Measurements from ENCODE around the gene LARP4B.
A peak's percentile ranks its signal among the peaks of the same experiment; 100 is the strongest.

LARP4B gene

DNA sequence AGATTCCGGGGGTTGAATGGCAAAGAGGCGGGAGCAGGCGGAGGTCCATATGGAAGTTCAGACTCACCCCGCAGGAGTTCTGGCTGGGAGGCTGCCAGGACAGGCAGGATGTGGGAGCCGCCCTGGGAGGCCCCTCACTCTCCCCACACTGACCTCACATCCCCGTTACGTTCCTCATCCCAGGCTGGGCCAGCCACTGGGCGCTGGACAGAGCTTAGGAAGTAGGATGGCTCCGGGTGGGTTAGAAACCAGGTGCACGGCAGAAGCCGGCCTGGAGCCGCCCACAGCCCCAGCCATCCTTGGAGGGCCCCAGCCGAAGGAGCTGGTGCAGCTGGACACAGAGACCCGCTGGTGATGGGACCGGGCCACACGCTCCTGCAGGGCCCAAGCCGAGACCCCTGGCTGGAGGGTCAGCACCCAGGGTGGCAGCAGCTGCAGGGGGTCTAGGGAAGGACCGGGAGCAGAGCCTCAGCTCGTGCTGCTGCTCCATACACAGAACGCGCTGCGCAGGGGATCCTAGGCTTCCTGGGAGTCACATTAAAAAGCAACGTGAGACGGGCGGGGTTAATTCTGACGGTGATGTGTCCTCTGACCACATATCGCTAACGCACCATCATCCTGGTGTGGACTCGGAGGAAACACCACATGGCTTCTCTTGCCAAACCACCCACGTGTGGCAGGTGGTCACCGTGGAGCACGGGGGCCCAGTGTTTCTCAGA lies 143.4 kb downstream of the LARP4B start:
- TF ChIP-seq, protein P1, sequence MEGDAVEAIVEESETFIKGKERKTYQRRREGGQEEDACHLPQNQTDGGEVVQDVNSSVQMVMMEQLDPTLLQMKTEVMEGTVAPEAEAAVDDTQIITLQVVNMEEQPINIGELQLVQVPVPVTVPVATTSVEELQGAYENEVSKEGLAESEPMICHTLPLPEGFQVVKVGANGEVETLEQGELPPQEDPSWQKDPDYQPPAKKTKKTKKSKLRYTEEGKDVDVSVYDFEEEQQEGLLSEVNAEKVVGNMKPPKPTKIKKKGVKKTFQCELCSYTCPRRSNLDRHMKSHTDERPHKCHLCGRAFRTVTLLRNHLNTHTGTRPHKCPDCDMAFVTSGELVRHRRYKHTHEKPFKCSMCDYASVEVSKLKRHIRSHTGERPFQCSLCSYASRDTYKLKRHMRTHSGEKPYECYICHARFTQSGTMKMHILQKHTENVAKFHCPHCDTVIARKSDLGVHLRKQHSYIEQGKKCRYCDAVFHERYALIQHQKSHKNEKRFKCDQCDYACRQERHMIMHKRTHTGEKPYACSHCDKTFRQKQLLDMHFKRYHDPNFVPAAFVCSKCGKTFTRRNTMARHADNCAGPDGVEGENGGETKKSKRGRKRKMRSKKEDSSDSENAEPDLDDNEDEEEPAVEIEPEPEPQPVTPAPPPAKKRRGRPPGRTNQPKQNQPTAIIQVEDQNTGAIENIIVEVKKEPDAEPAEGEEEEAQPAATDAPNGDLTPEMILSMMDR (IDR thresholded peaks at IDR 0.05; ENCODE audit: unreplicated experiment in 3 of 3), result no peak
- Mint-ChIP-seq H3K36me3 (ENCODE audit: low read depth) (no peaks in the 10 kb centered on the region), H3K9me3 (no peaks in the 10 kb centered on the region), H3K27ac (peak overlapping the region in 1 of 3 experiments; percentile 41), H3K4me3 (peak overlapping the region in 1 of 3 experiments; percentile 34), H3K27me3 (ENCODE audit: low read depth) (peaks cover 17% of the 10 kb centered on the region), H3K4me1 (peaks cover 20% of the 10 kb centered on the region)

DNA sequence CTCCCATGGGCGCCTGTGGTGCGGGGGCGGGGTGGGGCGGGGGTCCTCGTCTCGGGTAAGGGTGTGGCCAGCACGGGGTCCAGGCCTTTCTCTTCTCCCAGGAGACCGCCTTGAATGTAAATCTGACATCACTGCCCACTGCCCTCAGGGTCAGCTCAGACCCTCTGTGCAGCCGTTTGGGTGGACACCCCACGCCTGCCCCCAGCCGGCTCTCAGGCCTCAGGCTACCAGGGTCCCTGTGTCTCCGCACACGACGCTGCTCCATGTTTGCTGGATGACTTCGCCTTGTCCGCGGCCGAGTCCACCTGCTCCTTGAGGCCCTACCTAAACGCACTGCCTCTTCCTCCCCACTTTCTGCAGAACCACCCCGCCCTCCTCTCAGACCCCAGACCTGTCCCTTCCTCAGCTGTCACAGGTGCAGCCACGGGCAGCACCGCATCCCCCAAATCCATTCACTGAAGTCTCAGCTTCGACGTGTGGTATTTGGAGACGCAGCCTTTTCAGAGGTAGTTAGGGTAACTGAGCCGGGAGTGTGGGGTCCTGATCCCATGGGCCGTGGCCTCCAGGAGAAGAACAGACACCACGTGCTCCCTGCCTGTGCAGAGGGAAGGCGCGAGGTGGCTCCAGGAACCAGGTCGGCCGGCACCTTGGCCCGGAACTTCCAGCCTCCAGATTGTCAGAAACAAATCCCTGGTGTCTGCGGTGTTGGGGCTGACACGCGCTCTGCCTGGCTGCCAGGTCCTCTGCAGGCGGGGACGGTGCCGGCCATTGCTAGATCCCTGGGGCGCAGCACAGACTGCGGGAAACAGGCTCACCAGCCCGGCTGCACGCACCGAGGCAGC lies 144.7 kb downstream of the LARP4B start:
- peaks cover 27% of the 10 kb centered on the region for H3K27me3 Mint-ChIP-seq (ENCODE audit: low read depth)
- peaks cover 14% of the 10 kb centered on the region for H3K4me1 Mint-ChIP-seq
- no peaks in the 10 kb centered on the region for H3K36me3 Mint-ChIP-seq (ENCODE audit: low read depth)
- no peaks in the 10 kb centered on the region for H3K9me3 Mint-ChIP-seq
- TF ChIP-seq, protein P1 (IDR thresholded peaks at IDR 0.05; ENCODE audit: unreplicated experiment in 3 of 3), result no peak
- H3K27ac Mint-ChIP-seq, result no peak overlapping the region
- no peak overlapping the region for H3K4me3 Mint-ChIP-seq

DNA sequence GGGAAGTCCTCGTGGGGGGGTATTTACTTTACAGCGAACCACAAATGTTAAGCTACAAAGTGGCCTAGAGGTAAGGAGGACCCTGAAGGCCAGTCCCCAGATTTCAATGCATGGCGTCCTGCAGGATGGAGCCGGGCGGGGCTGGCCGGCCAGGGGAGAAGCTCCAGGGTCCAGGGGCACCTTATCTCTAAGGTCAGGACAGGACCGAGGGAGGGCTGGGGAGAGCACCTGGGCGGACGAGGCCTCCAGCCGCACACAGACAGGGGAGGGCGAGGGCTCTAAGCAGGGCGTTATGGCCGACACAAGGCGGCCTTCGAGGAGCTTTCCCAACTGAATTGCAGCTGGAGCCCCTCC lies 145.7 kb downstream of the LARP4B start:
- Mint-ChIP-seq H3K4me1 (peaks cover 14% of the 10 kb centered on the region), H3K27ac (no peak overlapping the region), H3K4me3 (peak overlapping the region in 1 of 3 experiments; percentile 11), H3K36me3 (ENCODE audit: low read depth) (no peaks in the 10 kb centered on the region), H3K9me3 (no peaks in the 10 kb centered on the region), H3K27me3 (ENCODE audit: low read depth) (peaks cover 29% of the 10 kb centered on the region)
- TF ChIP-seq, protein P1 (IDR thresholded peaks at IDR 0.05; ENCODE audit: unreplicated experiment in 3 of 3), result no peak

DNA sequence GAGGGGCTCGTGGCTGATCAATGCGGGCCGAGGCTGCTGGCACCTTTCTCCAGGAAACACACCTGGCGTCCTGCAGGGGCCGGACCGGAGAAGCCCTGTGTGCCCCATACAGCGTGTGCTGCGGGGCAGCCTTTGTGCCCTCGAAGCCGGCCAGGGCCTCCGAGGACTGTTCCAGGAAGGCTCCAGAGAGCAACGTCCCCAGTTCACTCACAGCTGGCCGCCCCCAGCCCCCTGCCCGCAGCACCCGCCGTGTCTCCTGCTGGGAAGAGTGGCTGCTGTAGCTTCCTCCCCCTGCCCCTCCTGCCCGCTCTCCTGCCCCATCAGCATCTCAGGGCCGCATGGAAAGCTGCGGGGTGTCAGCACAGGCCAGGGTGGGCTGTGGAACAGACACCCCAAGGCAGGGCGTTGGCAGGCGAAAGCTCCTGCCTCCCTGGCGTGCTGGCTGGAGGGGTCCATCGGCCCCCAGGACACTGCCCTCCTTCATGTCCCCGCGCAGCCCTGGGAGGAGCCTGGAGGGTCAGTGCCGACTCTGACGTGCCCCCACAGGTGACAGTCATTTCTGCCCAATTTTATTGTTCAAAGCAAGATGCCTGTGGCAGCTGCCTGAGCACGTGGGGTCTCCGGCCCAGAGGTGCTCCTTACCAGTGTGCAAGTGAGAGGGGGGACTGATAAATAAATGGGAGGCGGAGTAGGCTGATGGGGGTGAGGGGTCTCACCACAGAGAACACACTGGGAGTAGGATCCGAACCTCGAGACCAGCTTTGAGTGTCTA lies 146.2 kb downstream of the LARP4B start:
- Mint-ChIP-seq H3K4me3 (peak overlapping the region; percentile 57 to 70 (median 61)), H3K36me3 (ENCODE audit: low read depth) (no peaks in the 10 kb centered on the region), H3K27ac (no peak overlapping the region), H3K4me1 (peaks cover 14% of the 10 kb centered on the region), H3K27me3 (ENCODE audit: low read depth) (peaks cover 29% of the 10 kb centered on the region), H3K9me3 (peaks cover 1% of the 10 kb centered on the region)
- TF ChIP-seq, protein P1 (IDR thresholded peaks at IDR 0.05; ENCODE audit: unreplicated experiment in 3 of 3), result no peak

DNA sequence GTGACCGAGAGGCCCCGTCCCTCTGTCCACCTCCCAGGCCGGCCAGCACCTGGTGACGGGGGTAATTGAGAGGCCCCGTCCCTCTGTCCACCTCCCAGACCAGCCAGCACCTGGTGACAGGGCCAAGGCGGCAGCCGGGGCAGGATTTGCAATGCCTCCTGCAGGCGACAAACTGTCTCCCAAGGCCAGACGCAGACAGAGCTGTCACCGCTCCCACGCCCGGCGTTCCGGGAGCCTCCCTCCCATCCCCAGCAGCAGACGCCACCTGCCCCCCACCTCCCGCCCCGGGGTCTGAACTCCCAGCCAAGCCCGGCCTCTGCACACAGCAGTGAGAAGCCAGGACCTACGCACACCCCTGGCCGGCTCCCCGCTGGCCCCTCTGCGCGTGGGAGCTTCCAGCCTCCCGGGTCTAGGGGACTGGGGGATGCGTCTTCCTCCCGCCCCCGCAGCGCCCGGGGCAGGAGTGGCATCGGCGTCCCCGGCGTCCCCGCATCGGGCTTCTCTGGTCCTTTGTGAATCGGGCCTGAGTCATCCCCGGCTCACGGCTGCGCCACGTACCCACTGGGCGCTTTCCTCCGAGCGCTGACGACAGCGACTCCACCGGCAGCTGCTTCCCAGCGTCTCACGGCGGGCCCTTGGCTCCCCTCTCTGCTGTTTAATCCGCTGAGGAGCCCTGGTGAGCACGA lies 147.0 kb downstream of the LARP4B start:
- peaks cover 11% of the 10 kb centered on the region for H3K4me1 Mint-ChIP-seq
- TF ChIP-seq, protein P1 (IDR thresholded peaks at IDR 0.05; ENCODE audit: unreplicated experiment in 3 of 3), result peak in 2 of 3 experiments; percentile 8 to 9
- H3K36me3 Mint-ChIP-seq (ENCODE audit: low read depth), result no peaks in the 10 kb centered on the region
- peaks cover 29% of the 10 kb centered on the region for H3K27me3 Mint-ChIP-seq (ENCODE audit: low read depth)
- no peak overlapping the region for H3K27ac Mint-ChIP-seq
- peaks cover 3% of the 10 kb centered on the region for H3K9me3 Mint-ChIP-seq
- peak overlapping the region; percentile 57 to 70 (median 65) for H3K4me3 Mint-ChIP-seq
